Measurements from ENCODE around the gene ZBED1. TPM values are rescaled to one million over a fixed set of nuclear protein-coding genes. Genes with fewer than 3 reads are reported as not detected.
A peak's percentile ranks its signal among the peaks of the same experiment; 100 is the strongest.
"Not testable (repeated sequence)": the region's sequence is repeated elsewhere in the genome, so short reads cannot be mapped to it uniquely, and the experiment has no call there.

The ZBED1 gene
- total RNA-seq, 3 donors from 2014 or later, result 28.0 to 38.3 (median 36.3) TPM

- Mint-ChIP-seq H3K4me3 (no peak overlapping the region), H3K4me1 (ENCODE audit: low read depth) (no peaks in the 10 kb centered on the region), H3K27me3 (ENCODE audit: low read depth) (peaks cover 3% of the 10 kb centered on the region), H3K36me3 (ENCODE audit: insufficient read depth) (no peaks in the 10 kb centered on the region), H3K9me3 (no peaks in the 10 kb centered on the region)
- ATAC-seq (no peak), DNase-seq (no peak)
Measured at GRCh38 chrX:2508648-2509335, 8.0 kb upstream of the ZBED1 start.

- no peak for DNase-seq
- Mint-ChIP-seq H3K27me3 (ENCODE audit: low read depth) (peaks cover 3% of the 10 kb centered on the region), H3K4me3 (no peak overlapping the region), H3K36me3 (ENCODE audit: insufficient read depth) (no peaks in the 10 kb centered on the region), H3K4me1 (ENCODE audit: low read depth) (no peaks in the 10 kb centered on the region), H3K9me3 (no peaks in the 10 kb centered on the region)
- ATAC-seq, result no peak
Measured at GRCh38 chrX:2507904-2508627, 7.3 kb upstream of the ZBED1 start.

DNA sequence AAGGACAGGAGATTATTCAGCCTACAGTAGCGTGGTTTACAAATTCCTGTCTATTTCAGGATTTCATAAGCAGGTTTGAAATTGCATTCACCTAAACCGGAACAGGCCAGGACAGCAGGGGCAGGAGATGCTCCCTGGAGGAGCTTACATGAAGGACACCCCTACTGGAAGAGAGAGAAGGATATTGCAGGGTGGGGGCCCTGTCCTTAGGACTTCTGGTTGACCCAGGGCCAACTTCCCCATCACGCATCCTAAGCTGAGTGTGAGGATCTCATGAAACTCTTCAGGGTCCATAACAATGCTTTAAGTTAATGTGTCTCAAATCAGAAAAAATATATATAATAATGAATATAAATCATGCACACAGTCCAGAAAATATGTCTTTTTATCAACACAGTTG lies 6.4 kb upstream of the ZBED1 start:
- Mint-ChIP-seq H3K9me3 (no peaks in the 10 kb centered on the region), H3K4me1 (ENCODE audit: low read depth) (no peaks in the 10 kb centered on the region), H3K27me3 (ENCODE audit: low read depth) (peaks cover 3% of the 10 kb centered on the region), H3K36me3 (ENCODE audit: insufficient read depth) (no peaks in the 10 kb centered on the region), H3K4me3 (no peak overlapping the region)
- DNase-seq, result no peak
- ATAC-seq, result no peak

DNA sequence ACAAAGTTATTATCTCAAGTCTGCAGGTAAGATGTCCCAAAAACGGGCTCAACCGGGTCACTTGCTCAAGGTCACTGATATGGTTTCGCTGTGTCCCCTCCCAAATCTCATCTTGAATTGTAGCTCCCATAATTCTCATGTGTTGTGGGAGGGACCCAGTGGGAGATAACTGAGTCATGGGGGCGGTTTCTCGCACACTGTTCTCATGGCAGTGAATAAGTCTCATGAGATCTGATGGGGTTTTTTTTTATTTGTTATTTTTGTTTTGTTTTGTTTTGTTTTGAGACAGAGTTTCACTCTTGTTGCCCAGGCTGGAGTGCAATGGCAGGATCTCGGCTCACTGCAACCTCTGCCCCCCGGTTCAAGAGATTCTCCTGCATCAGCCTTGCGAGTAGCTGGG lies 4.6 kb upstream of the ZBED1 start:
- DNase-seq; H3K4me3 Mint-ChIP-seq; H3K36me3 Mint-ChIP-seq (ENCODE audit: insufficient read depth); H3K9me3 Mint-ChIP-seq; H3K27me3 Mint-ChIP-seq (ENCODE audit: low read depth); H3K4me1 Mint-ChIP-seq (ENCODE audit: low read depth); ATAC-seq: not testable (repeated sequence)

- ATAC-seq (no peak), DNase-seq (no peak)
- no peak overlapping the region for H3K4me3 Mint-ChIP-seq
- no peaks in the 10 kb centered on the region for H3K27me3 Mint-ChIP-seq (ENCODE audit: low read depth)
- H3K4me1 Mint-ChIP-seq (ENCODE audit: low read depth), result no peaks in the 10 kb centered on the region
- H3K36me3 Mint-ChIP-seq (ENCODE audit: insufficient read depth), result no peaks in the 10 kb centered on the region
- no peaks in the 10 kb centered on the region for H3K9me3 Mint-ChIP-seq
Measured at GRCh38 chrX:2504706-2505332, 4.0 kb upstream of the ZBED1 start.

- Mint-ChIP-seq H3K9me3 (no peaks in the 10 kb centered on the region), H3K4me1 (ENCODE audit: low read depth) (peaks cover 7% of the 10 kb centered on the region), H3K4me3 (no peak overlapping the region), H3K36me3 (ENCODE audit: insufficient read depth) (no peaks in the 10 kb centered on the region), H3K27me3 (ENCODE audit: low read depth) (no peaks in the 10 kb centered on the region)
- ATAC-seq (no peak), DNase-seq (no peak)
Measured at GRCh38 chrX:2503591-2504500, 3.1 kb upstream of the ZBED1 start.

DNA sequence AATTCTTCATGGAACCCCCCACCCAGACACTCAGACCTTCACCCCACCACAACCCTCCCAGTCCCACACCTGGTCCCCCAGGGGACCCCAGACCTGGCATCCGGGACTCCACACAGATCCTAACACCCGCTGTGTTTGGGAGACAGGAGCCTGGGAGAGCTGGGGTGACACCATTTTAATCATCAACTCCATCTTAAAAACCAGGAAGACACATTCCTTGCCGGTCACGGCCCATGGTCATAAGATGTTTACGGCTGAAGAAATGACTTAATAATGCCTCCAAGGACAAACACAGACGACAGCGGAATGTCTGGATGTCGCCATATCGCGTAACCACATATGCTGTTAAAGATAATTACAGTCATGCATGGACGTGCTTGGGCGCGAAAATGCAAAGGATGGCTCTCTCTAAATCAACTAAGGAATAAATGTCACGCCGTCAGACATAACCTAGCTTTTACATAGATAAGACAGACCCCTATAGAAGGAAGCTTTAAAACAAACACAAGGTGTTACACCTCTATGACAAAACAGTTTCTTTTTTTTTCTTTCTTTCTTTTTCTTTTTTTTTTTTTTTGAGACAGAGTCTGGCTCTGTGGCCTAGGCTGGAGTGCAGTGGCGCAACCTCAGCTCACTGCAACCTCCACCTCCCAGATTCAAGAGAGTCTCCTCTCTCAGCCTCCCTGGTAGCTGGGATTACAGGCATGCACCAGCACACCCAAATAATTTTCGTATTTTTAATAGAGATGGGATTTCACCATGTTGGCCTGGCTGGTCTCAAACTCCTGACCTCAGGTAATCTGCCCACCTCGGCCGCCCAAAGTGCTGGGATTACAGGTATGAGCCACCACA lies 2.1 kb upstream of the ZBED1 start:
- no peak for ATAC-seq
- Mint-ChIP-seq H3K36me3 (ENCODE audit: insufficient read depth) (peaks cover 3% of the 10 kb centered on the region), H3K4me3 (no peak overlapping the region), H3K9me3 (no peaks in the 10 kb centered on the region), H3K4me1 (ENCODE audit: low read depth) (peaks cover 17% of the 10 kb centered on the region), H3K27me3 (ENCODE audit: low read depth) (no peaks in the 10 kb centered on the region)
- DNase-seq, result no peak

DNA sequence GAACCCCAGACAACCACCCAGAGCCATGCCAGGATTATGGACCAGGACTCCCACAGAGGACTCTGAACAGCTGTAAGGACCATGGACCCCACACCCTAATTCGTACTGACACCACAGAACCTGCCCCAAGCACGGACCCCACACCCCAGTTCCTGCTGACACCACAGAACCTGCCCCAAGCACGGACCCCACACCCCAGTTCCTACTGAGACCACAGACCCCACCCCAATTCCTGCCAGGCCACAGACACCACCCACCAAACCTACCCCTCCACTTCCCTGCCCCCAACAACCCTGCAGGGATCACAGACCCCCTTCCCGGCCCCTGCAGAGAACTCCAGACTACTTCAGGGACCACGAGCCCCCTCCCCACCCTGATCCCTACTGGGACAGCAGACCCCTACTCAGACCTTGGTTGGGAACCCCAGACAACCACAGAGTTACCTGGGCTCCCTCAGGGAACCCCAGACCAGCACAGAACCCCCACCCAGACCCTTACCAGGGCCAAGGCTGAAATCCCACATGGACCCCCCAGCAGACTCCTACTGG lies 1.4 kb upstream of the ZBED1 start:
- DNase-seq, result no peak
- H3K4me3 Mint-ChIP-seq, result peak overlapping the region; percentile 72
- peaks cover 4% of the 10 kb centered on the region for H3K36me3 Mint-ChIP-seq (ENCODE audit: insufficient read depth)
- H3K9me3 Mint-ChIP-seq, result no peaks in the 10 kb centered on the region
- no peak for ATAC-seq
- no peaks in the 10 kb centered on the region for H3K27me3 Mint-ChIP-seq (ENCODE audit: low read depth)
- H3K4me1 Mint-ChIP-seq (ENCODE audit: low read depth), result peaks cover 23% of the 10 kb centered on the region

DNA sequence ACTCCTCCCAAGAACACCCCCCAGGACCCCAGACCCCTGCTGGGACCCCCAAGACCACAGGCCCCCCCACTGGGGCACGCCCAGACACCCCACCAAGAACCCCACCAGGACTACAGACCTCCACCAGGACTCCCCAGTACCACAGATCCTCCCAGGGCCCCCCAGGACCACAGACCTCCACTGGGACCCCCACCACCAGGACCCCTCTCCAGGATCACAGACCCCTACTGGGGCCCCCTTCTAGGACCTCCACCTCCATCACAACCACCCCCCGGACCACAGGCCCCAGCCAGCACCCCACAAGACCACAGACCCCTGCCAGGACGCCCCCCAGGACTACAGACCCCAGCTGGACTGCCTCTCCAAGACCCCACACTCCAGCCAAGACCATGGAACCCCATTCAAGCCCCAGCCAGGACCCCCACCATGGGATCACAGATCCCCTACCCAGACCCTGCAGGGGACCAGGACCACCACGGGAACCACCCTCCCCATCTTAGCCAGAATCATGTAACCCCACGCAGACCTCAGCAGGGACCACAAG lies 855 bp upstream of the ZBED1 start:
- H3K27me3 Mint-ChIP-seq (ENCODE audit: low read depth), result no peaks in the 10 kb centered on the region
- ATAC-seq (no peak), DNase-seq (no peak)
- H3K36me3 Mint-ChIP-seq (ENCODE audit: insufficient read depth), result peaks cover 4% of the 10 kb centered on the region
- peaks cover 23% of the 10 kb centered on the region for H3K4me1 Mint-ChIP-seq (ENCODE audit: low read depth)
- H3K4me3 Mint-ChIP-seq, result peak overlapping the region; percentile 72
- H3K9me3 Mint-ChIP-seq, result no peaks in the 10 kb centered on the region

DNA sequence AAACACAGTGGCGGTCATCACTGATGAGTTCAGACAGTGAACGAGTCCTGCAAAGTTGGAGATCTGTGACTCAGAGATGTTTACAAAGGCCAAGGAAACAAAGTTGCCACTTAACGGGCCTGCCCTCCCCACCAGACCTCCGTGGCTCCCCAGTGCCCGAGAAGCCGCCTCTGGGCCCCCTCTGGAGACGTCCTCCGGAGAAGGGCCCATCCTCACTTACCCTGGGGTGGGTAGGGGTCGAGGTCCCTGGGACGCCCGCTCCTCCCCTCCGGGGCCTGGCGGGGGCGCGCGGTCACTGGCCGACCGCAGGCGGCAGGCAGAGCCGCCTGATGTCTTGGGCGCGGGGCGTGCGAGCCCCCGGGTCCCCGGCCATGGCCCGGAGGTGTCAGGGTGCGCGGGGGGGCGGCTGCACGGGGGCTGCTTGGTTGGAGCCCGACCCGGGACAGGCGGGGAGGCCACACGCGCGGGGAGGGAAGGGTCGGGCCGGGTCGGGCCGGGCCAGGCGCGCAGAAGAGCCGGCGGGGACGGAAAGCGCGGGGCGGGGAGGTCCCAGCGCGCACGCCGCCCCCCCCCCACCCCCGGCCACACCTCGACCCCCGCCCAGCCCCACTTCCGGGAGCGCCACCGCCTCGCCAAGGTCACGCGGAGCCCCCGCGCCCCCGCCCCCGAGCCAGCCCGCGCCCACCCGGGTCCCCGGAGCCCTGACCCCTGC lies 529 bp downstream of the ZBED1 start:
- Mint-ChIP-seq H3K27me3 (ENCODE audit: low read depth) (no peaks in the 10 kb centered on the region), H3K4me3 (peak overlapping the region; percentile 83), H3K9me3 (no peaks in the 10 kb centered on the region), H3K36me3 (ENCODE audit: insufficient read depth) (peaks cover 4% of the 10 kb centered on the region), H3K4me1 (ENCODE audit: low read depth) (peaks cover 27% of the 10 kb centered on the region)
- ATAC-seq, result peak; percentile 58 to 60
- DNase-seq, result peak; percentile 23

GRCh38 chrX:2499507-2499906 lies 1.3 kb downstream of the ZBED1 start:
- Mint-ChIP-seq H3K4me3 (peak overlapping the region; percentile 83), H3K36me3 (ENCODE audit: insufficient read depth) (peaks cover 4% of the 10 kb centered on the region), H3K4me1 (ENCODE audit: low read depth) (peaks cover 27% of the 10 kb centered on the region), H3K9me3 (no peaks in the 10 kb centered on the region), H3K27me3 (ENCODE audit: low read depth) (no peaks in the 10 kb centered on the region)
- no peak for ATAC-seq
- no peak for DNase-seq

DNA sequence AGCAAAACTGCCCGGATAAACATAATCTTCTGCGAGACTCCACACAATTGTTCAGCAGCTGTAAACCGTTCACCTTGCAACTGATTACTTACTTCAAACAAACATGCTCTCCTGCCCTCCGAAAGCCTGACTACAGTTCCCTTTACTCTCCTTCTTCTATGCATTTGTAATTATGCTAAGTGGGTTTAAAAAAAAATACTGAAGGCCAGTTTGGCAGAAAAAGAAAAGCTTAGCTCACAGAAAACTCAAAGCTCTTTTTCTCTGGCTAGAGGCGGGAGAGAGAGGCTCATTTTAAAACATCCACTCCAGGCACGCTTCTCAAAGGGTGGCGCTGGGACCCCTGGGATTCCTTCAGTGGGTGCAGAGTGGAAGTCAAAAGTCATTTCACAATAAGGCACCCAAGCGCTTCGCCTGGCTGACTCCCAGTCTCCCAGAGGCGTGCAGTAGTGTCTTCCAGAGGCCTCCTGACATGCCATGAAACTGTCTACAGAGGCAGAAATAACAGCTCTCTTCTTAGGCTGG lies 1.9 kb downstream of the ZBED1 start:
- peaks cover 4% of the 10 kb centered on the region for H3K36me3 Mint-ChIP-seq (ENCODE audit: insufficient read depth)
- no peaks in the 10 kb centered on the region for H3K9me3 Mint-ChIP-seq
- DNase-seq (no peak), ATAC-seq (no peak)
- peaks cover 27% of the 10 kb centered on the region for H3K4me1 Mint-ChIP-seq (ENCODE audit: low read depth)
- no peaks in the 10 kb centered on the region for H3K27me3 Mint-ChIP-seq (ENCODE audit: low read depth)
- H3K4me3 Mint-ChIP-seq, result peak overlapping the region; percentile 83

Measured in activated T-cell treated with anti-CD3 and anti-CD28 coated beads, Interleukin-2, amount 50 U/mL, for 4 hours (primary cell).